ENCODE results near the gene SNAI3.

SNAI3 gene

GRCh38 chr16:88658714-88659113 lies 27.6 kb downstream of the SNAI3 start:
- no peak for DNase-seq (ENCODE audit: low read depth)
- H3K4me3 ChIP-seq (ENCODE audit: low read length), result no peak overlapping the region
- TF ChIP-seq, protein P1, sequence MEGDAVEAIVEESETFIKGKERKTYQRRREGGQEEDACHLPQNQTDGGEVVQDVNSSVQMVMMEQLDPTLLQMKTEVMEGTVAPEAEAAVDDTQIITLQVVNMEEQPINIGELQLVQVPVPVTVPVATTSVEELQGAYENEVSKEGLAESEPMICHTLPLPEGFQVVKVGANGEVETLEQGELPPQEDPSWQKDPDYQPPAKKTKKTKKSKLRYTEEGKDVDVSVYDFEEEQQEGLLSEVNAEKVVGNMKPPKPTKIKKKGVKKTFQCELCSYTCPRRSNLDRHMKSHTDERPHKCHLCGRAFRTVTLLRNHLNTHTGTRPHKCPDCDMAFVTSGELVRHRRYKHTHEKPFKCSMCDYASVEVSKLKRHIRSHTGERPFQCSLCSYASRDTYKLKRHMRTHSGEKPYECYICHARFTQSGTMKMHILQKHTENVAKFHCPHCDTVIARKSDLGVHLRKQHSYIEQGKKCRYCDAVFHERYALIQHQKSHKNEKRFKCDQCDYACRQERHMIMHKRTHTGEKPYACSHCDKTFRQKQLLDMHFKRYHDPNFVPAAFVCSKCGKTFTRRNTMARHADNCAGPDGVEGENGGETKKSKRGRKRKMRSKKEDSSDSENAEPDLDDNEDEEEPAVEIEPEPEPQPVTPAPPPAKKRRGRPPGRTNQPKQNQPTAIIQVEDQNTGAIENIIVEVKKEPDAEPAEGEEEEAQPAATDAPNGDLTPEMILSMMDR (IDR thresholded peaks at IDR 0.05; ENCODE audit: insufficient read depth, low read depth, low read length, missing control alignments), result no peak

- DNase-seq (ENCODE audit: low read depth), result no peak
- TF ChIP-seq, protein P1 (IDR thresholded peaks at IDR 0.05; ENCODE audit: insufficient read depth, low read depth, low read length, missing control alignments), result no peak
- no peak overlapping the region for H3K4me3 ChIP-seq (ENCODE audit: low read length)
Measured at GRCh38 chr16:88657371-88657770, 28.9 kb downstream of the SNAI3 start.

GRCh38 chr16:88656291-88656980 lies 29.9 kb downstream of the SNAI3 start:
- DNase-seq (ENCODE audit: low read depth), result no peak
- no peak overlapping the region for H3K4me3 ChIP-seq (ENCODE audit: low read length)

DNA sequence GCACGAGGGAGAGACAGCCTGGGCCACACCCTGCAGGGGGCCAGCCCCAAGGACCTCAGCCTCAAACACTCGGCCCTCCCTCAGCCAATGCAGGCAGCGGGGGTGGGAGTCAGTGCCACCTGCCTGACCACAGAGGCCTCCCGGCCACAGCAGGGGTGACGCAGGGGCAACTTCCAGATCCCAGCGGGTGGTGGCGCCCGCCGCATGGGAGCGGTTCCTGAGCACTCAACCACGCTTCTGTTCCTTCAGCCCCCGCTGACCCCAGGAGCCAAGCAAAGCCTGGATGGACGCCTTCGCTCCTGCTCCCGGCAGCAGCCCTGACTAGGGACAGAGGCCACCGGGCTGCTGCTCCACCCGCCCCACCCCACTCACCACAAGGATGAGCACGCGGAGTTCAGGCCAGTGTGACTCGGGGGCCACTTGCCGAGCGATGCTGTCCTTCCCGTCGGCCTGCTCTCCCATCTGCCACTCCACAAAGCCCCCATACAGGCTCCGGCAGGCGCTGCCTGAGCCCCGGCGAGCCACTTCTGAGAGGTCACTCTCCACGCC lies 30.5 kb downstream of the SNAI3 start:
- TF ChIP-seq, protein P1 (IDR thresholded peaks at IDR 0.05; ENCODE audit: insufficient read depth, low read depth, low read length, missing control alignments), result no peak
- no peak overlapping the region for H3K4me3 ChIP-seq (ENCODE audit: low read length)
- DNase-seq (ENCODE audit: low read depth), result no peak

More at GRCh38 chr16:88656291-88656980, 29.9 kb downstream of the SNAI3 start:
- TF ChIP-seq, protein P1 (IDR thresholded peaks at IDR 0.05; ENCODE audit: insufficient read depth, low read depth, low read length, missing control alignments), result no peak

DNA sequence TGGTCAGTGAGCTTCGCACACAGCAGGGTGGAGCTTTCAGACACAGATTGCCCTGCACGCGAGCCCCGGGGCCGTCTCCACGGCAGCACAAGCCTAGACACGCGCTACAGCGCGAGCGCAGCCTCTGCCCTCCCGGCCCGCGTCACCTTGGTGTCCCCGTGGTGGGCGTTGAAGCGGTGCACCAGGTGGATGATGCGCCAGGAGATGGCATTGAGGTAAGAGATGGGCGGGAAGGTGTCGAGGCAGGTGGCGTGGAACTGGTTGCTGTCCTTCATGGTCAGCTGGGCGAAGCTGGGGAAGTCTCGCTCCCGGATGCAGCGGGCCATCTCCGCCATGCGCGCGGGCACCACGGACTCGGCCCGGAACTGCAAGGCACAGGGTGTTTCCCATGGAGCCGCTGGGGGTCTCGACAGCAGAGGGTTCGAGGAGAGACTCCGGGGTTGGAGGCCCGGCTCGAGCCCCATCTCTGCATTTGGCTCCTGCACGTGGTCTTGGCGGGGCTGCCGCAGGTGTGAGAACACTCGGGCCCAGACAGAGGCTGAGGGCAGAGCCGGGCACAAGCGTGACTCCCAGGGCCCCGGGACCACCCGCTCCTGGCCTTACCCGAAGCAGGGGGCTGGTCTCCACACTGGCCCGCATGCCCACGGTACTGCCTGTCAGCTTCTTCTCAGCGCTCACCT lies 31.1 kb downstream of the SNAI3 start:
- TF ChIP-seq, protein P1 (IDR thresholded peaks at IDR 0.05; ENCODE audit: insufficient read depth, low read depth, low read length, missing control alignments), result no peak
- no peak for DNase-seq (ENCODE audit: low read depth)
- no peak overlapping the region for H3K4me3 ChIP-seq (ENCODE audit: low read length)

- no peak overlapping the region for H3K4me3 ChIP-seq (ENCODE audit: low read length)
- no peak for DNase-seq (ENCODE audit: low read depth)
- TF ChIP-seq, protein P1 (IDR thresholded peaks at IDR 0.05; ENCODE audit: insufficient read depth, low read depth, low read length, missing control alignments), result no peak
Measured at GRCh38 chr16:88654363-88655052, 31.8 kb downstream of the SNAI3 start.
